GM13977 (cell line): ENCODE results near the gene FNIP2.

Experiments used
- DNase-seq: peaks from one replicate; pipeline ENCODE4 v3.0.0; 2012; ENCODE audit warnings: low spot score
- in situ Hi-C: fragments of 300-500 bp; cut with MboI; formaldehyde crosslinking; loops from one replicate; pipeline ENCODE4 v1.12.0; 2022; ENCODE audit warnings: low sequenced_read_pairs, low pct_unique_long_range_greater_than_20kb, mixed read lengths, inconsistent platforms; ENCODE audit not compliant: unreplicated experiment
- TF ChIP-seq, protein P1 (sequence below): IDR thresholded peaks from 2 replicates; pipeline ENCODE4 v1.5.1; 2012; ENCODE audit warnings: mild to moderate bottlenecking, control low read depth; ENCODE audit not compliant: insufficient read depth; ENCODE audit errors: extremely low read depth, missing control alignments

FNIP2 gene

DNA sequence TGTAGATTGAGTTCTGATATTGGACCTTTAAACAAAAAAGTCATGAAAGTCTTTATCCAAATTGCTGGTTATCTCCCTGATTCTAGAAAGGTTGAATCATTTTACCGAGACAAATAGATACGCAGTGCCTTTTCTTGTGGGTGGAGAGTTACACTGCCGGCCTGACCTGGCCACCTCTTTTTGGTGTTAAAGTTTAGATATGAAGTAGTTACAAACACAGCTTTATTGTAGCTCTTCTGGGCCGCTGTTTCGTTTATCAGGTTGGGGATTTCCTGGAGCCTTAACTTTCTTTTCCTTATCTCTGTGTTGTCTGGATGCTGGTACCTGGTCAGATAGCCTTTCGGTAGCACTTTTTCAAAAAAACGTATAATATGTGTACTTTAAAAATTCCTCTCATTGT lies 31.0 kb downstream of the FNIP2 start:
- in situ Hi-C loops = no loop called here
- TF ChIP-seq, protein P1, sequence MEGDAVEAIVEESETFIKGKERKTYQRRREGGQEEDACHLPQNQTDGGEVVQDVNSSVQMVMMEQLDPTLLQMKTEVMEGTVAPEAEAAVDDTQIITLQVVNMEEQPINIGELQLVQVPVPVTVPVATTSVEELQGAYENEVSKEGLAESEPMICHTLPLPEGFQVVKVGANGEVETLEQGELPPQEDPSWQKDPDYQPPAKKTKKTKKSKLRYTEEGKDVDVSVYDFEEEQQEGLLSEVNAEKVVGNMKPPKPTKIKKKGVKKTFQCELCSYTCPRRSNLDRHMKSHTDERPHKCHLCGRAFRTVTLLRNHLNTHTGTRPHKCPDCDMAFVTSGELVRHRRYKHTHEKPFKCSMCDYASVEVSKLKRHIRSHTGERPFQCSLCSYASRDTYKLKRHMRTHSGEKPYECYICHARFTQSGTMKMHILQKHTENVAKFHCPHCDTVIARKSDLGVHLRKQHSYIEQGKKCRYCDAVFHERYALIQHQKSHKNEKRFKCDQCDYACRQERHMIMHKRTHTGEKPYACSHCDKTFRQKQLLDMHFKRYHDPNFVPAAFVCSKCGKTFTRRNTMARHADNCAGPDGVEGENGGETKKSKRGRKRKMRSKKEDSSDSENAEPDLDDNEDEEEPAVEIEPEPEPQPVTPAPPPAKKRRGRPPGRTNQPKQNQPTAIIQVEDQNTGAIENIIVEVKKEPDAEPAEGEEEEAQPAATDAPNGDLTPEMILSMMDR = no peak
- no peak for DNase-seq

DNA sequence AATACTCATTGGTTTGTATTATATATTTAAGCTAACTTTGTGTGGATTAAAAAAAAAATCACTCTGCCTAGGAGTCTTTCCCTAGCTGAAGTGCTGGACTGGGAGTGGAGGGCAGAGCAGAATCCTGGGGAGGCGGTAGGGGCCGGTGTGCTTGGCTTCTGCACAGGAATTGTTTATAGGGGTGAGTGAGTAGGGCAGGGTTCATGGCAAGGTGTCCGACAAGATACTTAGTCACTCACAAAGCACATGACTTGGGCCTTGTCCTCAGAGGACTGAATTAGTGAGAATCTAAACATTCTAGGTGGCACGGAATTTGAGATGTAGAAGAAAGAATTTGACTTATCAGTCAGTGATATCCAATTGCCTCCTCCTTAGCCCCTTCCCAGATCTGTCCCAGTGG lies 32.2 kb downstream of the FNIP2 start:
- in situ Hi-C loops = no loop called here
- TF ChIP-seq, protein P1 = no peak
- no peak for DNase-seq

DNA sequence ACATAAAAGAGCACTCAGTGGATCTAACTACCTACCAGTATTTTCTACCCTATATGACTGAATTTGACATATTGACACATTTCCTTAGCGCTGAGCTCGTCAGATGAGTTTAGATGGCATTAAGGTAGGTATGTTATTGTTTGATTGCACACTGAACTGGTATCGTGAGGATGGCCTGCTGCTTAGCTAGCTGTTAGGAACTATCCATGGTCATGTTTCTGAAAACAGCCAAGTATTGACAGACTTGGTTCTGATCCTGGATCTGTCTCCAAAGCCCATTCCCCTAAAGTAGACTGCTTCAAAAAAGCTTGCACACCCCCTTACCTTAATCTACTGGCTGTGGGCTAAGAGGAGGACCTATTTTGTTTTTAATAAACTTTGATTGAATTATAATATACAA lies 32.9 kb downstream of the FNIP2 start:
- TF ChIP-seq, protein P1 = no peak
- in situ Hi-C loops = no loop called here
- no peak for DNase-seq

DNA sequence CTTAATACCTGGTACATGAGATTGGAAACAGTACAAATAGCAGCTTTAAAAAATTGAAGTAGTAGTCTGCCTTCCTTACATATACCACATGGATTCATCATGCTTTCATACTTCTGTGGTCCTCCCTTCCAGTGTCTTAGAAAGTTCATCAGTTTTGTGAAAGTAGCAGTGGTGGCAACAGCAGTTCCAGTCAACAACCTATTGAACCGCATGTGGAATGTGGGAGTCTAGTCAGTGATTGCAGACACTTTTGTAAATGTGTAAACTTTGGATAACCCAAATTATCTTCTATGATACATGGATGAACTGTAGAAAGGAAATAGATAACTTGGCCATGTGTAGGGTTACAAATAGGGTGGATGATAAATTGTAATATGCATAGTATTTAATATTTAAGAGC lies 34.1 kb downstream of the FNIP2 start:
- in situ Hi-C loops = no loop called here
- TF ChIP-seq, protein P1 = no peak
- no peak for DNase-seq

DNA sequence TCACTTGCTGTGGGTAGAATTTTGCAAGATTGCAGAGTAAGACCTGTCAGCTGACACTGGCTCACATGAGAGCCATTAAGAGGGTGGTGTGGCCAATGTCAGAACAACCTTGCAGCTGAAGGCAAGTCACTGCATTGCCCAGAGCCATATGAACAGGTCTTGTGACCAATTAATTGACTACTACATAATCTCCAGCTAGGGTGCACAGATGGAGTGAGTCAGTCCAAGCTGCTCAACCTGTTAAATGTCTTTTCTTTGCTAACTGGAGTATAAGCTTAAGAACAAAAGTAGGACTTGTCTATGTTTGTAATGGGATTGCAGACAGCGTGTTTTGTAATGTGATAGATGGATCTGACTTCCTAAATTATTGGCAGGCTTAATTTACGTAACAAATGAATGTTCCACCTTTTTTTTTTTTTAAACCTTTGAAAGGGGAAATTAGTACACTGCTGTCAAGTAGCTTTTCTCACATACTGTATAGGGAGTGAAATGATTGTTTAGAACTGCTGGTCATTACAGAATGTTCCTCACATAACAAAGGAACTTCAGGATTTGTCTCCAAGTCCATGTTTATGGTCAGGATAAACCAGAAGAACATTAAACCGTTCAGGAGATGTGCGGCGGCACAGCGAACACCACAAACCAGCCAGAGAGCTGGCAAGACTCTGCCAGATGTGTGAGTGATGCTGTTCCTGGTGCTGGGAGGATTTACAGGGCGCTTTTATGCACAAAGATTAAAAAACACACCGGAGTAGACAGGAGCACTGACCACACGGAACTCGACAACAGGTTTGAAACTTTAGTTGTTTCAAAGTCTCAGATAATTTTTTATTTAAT lies 37.0 kb downstream of the FNIP2 start:
- in situ Hi-C loops = no loop called here
- TF ChIP-seq, protein P1 = no peak
- no peak for DNase-seq

DNA sequence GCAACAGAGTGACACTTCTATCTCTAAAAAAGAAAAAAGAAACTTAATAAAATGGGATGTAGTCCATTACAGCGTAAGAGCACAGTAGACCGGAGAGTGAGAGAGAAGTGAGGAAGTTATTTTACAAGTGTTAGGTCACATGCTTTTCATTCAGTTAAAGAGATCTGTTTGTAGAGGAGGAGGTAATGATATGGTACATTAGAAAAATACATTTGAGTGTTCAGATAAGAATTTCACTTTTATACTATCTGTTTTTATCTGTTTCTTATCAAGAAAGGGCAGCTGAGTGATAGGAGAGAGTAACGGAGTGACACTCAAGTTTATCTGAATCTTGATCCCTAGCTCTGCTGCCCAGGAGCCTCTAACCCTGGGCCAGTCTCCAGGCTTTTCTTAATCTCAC lies 38.9 kb downstream of the FNIP2 start:
- DNase-seq = no peak
- in situ Hi-C loops = no loop called here
- TF ChIP-seq, protein P1 = no peak
